ENCODE measurements around the gene TRIM25. TPM values are rescaled to one million over a fixed set of nuclear protein-coding genes. Genes with fewer than 3 reads are reported as not detected.

The TRIM25 gene
- total and polyA plus RNA-seq, 4 experiments from 2014 or later, result 2.9 to 62.7 (median 33.4) TPM

DNA sequence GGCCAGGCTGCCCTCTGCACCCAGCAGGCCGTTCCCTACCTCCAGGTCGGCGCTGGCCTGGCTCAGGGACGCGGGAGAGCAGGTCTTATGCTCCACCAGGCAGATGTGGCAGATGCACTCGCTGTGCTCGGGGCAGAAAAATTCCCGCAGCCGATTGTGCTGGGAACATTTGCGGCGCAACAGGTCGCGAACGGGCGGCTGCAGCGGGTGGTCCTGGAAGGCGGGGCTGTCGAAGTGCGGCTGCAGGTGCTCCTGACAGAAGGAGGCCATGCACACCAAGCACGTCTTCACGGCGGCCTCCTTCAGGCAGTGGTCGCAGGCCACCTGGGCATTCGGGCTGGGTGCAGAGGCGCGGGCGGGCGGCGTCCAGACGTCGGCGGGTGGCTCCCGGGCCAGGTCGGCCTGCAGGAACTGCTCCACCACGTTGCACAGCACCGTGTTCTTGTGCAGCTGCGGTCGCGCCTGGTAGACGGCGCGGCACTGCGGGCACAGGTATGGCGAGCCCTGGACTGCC is 439 bp downstream of the TRIM25 start:
- peaks cover 4 to 25% of the 10 kb centered on the region in 2 donors for H3K36me3 Mint-ChIP-seq
- no peaks in the 10 kb centered on the region for H3K27me3 Mint-ChIP-seq
- ChIA-PET POLR2A (ENCODE audit: partially characterized antibody) (interaction anchor here (0.9 to 2.4 kb wide), 20 partner anchors 11 to 936 kb away, joined by 3 to 14 read pairs (median 3); partner anchors contain the start of genes COIL, MRPS23 and SCPEP1), CTCF (ENCODE audit: partially characterized antibody) (interaction anchor here (1.1 to 2.5 kb wide), 4 partner anchors 19 to 47 kb away, joined by 3 to 11 read pairs (median 5); partner anchors contain the start of gene COIL)
- Histone ChIP-seq H3K27me3 (ENCODE audit: insufficient read depth, low read length) (no peaks in the 10 kb centered on the region), H3K4me3 (ENCODE audit: low read length in 2 of 2) (peak overlapping the region; percentile 79 to 91), H3K9me3 (ENCODE audit: control insufficient read depth in 1 of 2, low read length in 2 of 2) (no peaks in the 10 kb centered on the region), H3K27ac (ENCODE audit: low read depth, low read length) (peak overlapping the region; percentile 85), H3K36me3 (ENCODE audit: insufficient read depth, low read length) (no peaks in the 10 kb centered on the region), H3K4me1 (ENCODE audit: insufficient read depth, low read length) (peaks cover 49% of the 10 kb centered on the region)
- H3K4me3 Mint-ChIP-seq, result peak overlapping the region; percentile 80 to 97 (median 90)
- H3K9me3 Mint-ChIP-seq, result peaks cover 0 to 10% (median 2%) of the 10 kb centered on the region in 8 donors
- peak overlapping the region; percentile 78 to 95 (median 94) for H3K27ac Mint-ChIP-seq
- intact Hi-C loops (cut with micrococcal nuclease), result no loop called here
- DNase-seq, result no peak
- H3K4me1 Mint-ChIP-seq, result peaks cover 39 to 51% (median 46%) of the 10 kb centered on the region in 4 donors

DNA sequence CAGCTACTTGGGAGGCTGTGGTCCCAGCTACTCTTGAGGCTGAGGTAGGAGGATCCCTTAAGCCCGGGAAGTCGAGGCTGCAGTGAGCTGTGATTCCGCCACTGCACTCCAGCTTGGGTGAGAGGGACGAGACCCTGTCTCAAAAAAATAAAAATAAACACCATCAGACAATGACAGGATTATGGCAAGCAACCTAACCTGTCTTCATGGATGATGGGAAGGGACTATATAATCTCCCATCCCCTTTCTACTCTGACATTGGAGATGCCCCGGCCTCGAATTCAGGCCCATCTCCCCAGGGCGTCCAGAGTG is 893 bp downstream of the TRIM25 start:
- Mint-ChIP-seq H3K4me3 (peak overlapping the region; percentile 80 to 97 (median 90)), H3K36me3 (peaks cover 8 to 30% of the 10 kb centered on the region in 2 donors), H3K27me3 (no peaks in the 10 kb centered on the region), H3K9me3 (peaks cover 0 to 9% (median 1%) of the 10 kb centered on the region in 8 donors), H3K27ac (peak overlapping the region; percentile 36 to 95 (median 94)), H3K4me1 (peaks cover 42 to 55% (median 51%) of the 10 kb centered on the region in 4 donors)
- Histone ChIP-seq H3K27me3 (ENCODE audit: insufficient read depth, low read length) (no peaks in the 10 kb centered on the region), H3K4me1 (ENCODE audit: insufficient read depth, low read length) (peaks cover 54% of the 10 kb centered on the region), H3K27ac (ENCODE audit: low read depth, low read length) (peak overlapping the region; percentile 85), H3K4me3 (ENCODE audit: low read length in 2 of 2) (peak overlapping the region; percentile 79 to 91), H3K9me3 (ENCODE audit: control insufficient read depth in 1 of 2, low read length in 2 of 2) (no peaks in the 10 kb centered on the region), H3K36me3 (ENCODE audit: insufficient read depth, low read length) (peaks cover under 1% of the 10 kb centered on the region)
- POLR2A ChIA-PET (ENCODE audit: partially characterized antibody), result interaction anchor here (0.9 to 2.4 kb wide), 2 partner anchors 11 to 48 kb away, joined by 3 to 14 read pairs; partner anchors contain the start of gene COIL
- CTCF ChIA-PET (ENCODE audit: partially characterized antibody), result interaction anchor here (1.2 to 2.5 kb wide), 2 partner anchors 22 to 48 kb away, joined by 3 to 11 read pairs; partner anchors contain the start of gene COIL
- no peak for DNase-seq
- intact Hi-C loops (cut with micrococcal nuclease), result no loop called here

DNA sequence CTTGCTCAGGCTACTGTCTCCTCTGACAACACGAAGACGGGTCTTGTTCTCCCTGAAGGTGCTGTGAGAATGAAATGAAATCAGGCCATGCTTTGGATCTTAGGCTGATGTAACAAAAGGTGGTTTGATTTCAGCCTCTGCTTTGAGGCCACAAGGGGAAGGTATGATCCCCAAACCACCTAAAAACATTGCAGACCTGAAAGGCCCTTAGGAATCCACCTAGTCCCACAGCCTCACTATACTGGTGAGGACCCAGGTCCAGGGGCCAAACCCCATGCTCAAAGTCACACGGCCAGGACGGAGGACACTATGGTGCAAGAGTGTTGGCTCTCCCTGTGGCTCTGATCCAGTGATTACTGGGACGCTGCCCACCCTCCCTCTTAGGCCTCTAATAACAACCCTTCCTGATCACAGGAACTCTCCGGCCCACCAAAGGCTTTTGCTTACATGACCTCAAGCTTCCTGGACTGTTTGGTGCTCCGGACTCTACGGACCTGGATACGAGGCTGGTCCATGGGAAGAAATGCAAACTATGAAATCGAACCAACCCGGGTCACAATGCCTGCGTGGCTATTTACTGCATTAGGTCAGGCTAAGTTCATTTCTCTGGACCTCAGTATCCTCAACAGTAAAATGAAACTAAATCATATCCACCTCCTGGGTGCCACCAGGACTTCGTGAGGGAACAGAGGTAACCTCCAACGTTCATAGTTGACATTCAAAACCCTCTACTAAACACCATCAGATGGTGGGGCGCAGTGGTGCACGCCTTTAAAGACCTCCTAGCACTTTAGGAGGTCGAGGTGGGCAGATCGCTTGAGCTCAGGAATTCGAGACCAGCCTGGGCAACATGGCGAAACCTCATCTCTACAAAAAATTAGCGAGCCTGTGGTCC is 1.5 kb downstream of the TRIM25 start:
- ChIA-PET POLR2A (ENCODE audit: partially characterized antibody) (interaction anchor here (0.9 to 2.4 kb wide), 2 partner anchors 10 to 48 kb away, joined by 3 to 14 read pairs; partner anchors contain the start of gene COIL), CTCF (ENCODE audit: partially characterized antibody) (interaction anchor here (1.2 to 2.5 kb wide), 4 partner anchors 22 to 93 kb away, joined by 3 to 11 read pairs (median 4); partner anchors contain the start of gene COIL)
- Histone ChIP-seq H3K4me3 (ENCODE audit: low read length in 2 of 2) (peak overlapping the region; percentile 79 to 91), H3K36me3 (ENCODE audit: insufficient read depth, low read length) (peaks cover 7% of the 10 kb centered on the region), H3K27me3 (ENCODE audit: insufficient read depth, low read length) (no peaks in the 10 kb centered on the region), H3K27ac (ENCODE audit: low read depth, low read length) (peak overlapping the region; percentile 85), H3K4me1 (ENCODE audit: insufficient read depth, low read length) (peaks cover 57% of the 10 kb centered on the region), H3K9me3 (ENCODE audit: control insufficient read depth in 1 of 2, low read length in 2 of 2) (no peaks in the 10 kb centered on the region)
- Mint-ChIP-seq H3K27ac (peak overlapping the region; percentile 78 to 94 (median 91)), H3K27me3 (no peaks in the 10 kb centered on the region), H3K4me1 (peaks cover 46 to 60% (median 53%) of the 10 kb centered on the region in 4 donors), H3K36me3 (peaks cover 12 to 36% of the 10 kb centered on the region in 2 donors), H3K9me3 (peaks cover 0 to 2% (median under 1%) of the 10 kb centered on the region in 8 donors), H3K4me3 (peak overlapping the region; percentile 80 to 97 (median 90))
- DNase-seq, result no peak
- intact Hi-C loops (cut with micrococcal nuclease), result no loop called here

DNA sequence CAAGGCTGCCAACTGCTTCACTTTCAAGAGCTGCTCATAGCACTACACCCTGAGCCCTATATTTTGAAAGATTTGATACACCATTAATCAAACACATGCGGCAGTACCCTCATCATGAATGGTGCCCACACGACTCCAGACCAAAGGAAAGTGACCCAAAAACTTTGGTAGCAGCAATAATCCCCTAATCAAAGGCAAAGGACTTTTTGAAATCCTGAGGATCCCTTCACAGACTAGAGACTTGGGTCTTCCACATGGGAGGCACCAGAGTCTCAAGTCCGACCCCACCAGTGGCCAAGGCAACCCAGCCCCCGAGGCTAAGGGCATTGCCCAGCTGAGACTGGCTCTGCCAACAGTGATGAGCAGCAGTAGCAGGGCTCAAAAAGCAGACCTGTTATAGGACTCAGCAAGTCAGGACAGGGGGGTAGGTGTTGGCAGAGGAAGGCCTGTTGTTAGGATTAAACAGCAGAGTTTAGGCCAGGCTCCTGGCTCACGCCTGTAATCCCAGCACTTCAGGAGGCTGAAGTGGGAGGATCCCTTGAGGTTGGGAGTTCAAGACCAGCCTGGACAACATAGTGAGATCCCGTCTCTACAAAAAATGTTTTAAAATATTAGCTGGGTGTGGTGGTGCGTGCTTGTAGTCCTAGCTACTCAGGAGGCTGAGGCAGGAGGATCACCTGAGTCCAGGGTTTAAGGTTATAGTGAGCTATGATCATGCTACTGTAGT is 3.2 kb downstream of the TRIM25 start:
- intact Hi-C loops (cut with micrococcal nuclease), result no loop called here
- H3K4me1 ChIP-seq (ENCODE audit: insufficient read depth, low read length), result peaks cover 57% of the 10 kb centered on the region
- CTCF ChIA-PET (ENCODE audit: partially characterized antibody), result interaction anchor here (1.0 to 2.8 kb wide), 5 partner anchors 8 to 91 kb away, joined by 3 to 10 read pairs (median 4); no protein-coding TSS in a partner anchor
- POLR2A ChIA-PET (ENCODE audit: partially characterized antibody), result interaction anchor here (0.8 to 1.7 kb wide), 2 partner anchors 76 kb away, joined by 4 to 6 read pairs; partner anchors contain the start of gene DGKE
- Mint-ChIP-seq H3K4me3 (peak overlapping the region in 7 of 8 donors; percentile 17 to 88 (median 80)), H3K9me3 (no peaks in the 10 kb centered on the region), H3K4me1 (peaks cover 51 to 68% (median 54%) of the 10 kb centered on the region in 4 donors), H3K36me3 (peaks cover 24 to 51% of the 10 kb centered on the region in 2 donors), H3K27ac (peak overlapping the region; percentile 64 to 83 (median 76)), H3K27me3 (no peaks in the 10 kb centered on the region)
- peaks cover 19% of the 10 kb centered on the region for H3K36me3 ChIP-seq (ENCODE audit: insufficient read depth, low read length)
- H3K4me3 ChIP-seq (ENCODE audit: low read length in 2 of 2), result no peak overlapping the region
- H3K27ac ChIP-seq (ENCODE audit: low read depth, low read length), result no peak overlapping the region
- no peak for DNase-seq
- H3K9me3 ChIP-seq (ENCODE audit: control insufficient read depth in 1 of 2, low read length in 2 of 2), result no peaks in the 10 kb centered on the region
- H3K27me3 ChIP-seq (ENCODE audit: insufficient read depth, low read length), result no peaks in the 10 kb centered on the region

DNA sequence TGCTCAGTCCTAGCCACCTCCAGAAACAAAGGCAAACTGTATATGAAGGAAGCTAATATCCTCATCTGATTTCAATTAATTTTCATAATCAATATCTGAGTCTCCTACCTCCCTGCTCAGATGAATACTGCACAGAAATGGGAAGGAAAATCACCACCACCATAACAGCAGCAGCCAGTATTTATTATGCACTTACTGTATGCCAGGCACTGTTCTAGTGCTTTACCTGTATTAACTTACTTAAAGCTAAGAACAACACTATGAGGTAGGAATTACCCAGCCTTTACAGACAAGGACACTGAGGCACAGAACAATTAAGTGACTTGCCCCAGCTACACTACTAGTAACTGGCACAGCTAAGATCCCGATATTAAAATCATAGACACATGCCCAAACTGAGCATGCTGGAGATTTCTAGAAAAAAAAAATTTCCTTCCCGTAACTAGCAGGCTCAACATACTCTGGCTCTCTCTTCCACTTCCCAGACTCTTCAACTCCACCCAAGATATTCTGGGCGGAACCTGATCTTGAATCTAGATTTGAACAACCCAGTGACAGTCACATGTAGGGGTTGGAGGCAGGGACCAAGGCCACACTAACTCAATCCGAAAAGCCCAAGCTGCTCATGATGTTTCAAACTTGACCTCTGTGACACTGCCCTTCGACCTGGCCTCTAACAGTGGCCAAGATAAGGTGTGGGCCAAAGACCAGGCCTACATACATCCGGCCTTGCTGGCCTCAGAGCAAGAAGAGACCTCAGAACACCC is 3.9 kb downstream of the TRIM25 start:
- Mint-ChIP-seq H3K9me3 (no peaks in the 10 kb centered on the region), H3K36me3 (peaks cover 25 to 52% of the 10 kb centered on the region in 2 donors), H3K27ac (peak overlapping the region; percentile 58 to 83 (median 76)), H3K4me1 (peaks cover 47 to 67% (median 50%) of the 10 kb centered on the region in 4 donors), H3K4me3 (peak overlapping the region in 7 of 8 donors; percentile 2 to 88 (median 47)), H3K27me3 (no peaks in the 10 kb centered on the region)
- Histone ChIP-seq H3K9me3 (ENCODE audit: control insufficient read depth in 1 of 2, low read length in 2 of 2) (no peaks in the 10 kb centered on the region), H3K27me3 (ENCODE audit: insufficient read depth, low read length) (no peaks in the 10 kb centered on the region), H3K36me3 (ENCODE audit: insufficient read depth, low read length) (peaks cover 19% of the 10 kb centered on the region), H3K4me1 (ENCODE audit: insufficient read depth, low read length) (peaks cover 54% of the 10 kb centered on the region), H3K27ac (ENCODE audit: low read depth, low read length) (no peak overlapping the region), H3K4me3 (ENCODE audit: low read length in 2 of 2) (no peak overlapping the region)
- CTCF ChIA-PET (ENCODE audit: partially characterized antibody), result interaction anchor here (0.6 to 2.8 kb wide), 5 partner anchors 10 to 90 kb away, joined by 3 to 10 read pairs (median 5); no protein-coding TSS in a partner anchor
- no peak for DNase-seq
- POLR2A ChIA-PET (ENCODE audit: partially characterized antibody), result interaction anchor here (1.7 kb wide), 1 partner anchor 75 kb away, joined by 6 read pairs; the partner anchor contains the start of gene DGKE
- intact Hi-C loops (cut with micrococcal nuclease), result no loop called here

DNA sequence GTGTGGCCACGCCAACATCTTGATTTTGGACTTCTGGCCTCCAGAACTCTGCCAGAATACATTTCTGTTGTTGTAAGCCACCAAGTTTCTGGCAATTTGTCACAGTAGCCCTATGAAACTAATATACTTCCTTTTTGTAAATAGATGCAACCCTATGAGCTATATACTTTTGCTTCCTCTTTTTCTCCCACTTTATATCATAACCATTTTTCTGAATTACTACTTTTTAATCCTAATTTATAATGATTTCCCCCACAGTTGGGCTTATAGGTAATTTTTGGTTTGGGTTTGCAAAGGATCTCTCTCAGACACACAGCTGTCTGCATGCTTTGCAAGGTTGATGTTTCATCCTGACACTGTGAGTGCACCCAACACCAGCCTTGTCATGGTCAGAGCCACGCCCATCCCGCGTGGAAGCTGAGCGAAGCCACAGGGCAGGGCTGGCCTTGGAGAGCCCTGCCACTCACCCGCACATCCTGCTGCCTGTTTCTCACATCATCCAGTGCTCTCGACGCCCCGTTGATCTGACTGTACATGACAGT is 5.8 kb downstream of the TRIM25 start:
- Histone ChIP-seq H3K4me3 (ENCODE audit: low read length in 2 of 2) (no peak overlapping the region), H3K36me3 (ENCODE audit: insufficient read depth, low read length) (peaks cover 38% of the 10 kb centered on the region), H3K9me3 (ENCODE audit: control insufficient read depth in 1 of 2, low read length in 2 of 2) (no peaks in the 10 kb centered on the region), H3K27ac (ENCODE audit: low read depth, low read length) (no peak overlapping the region), H3K27me3 (ENCODE audit: insufficient read depth, low read length) (no peaks in the 10 kb centered on the region), H3K4me1 (ENCODE audit: insufficient read depth, low read length) (peaks cover 47% of the 10 kb centered on the region)
- intact Hi-C loops (cut with micrococcal nuclease), result no loop called here
- peak in 3 of 5 donors; percentile 15 to 28 (median 24) for DNase-seq
- Mint-ChIP-seq H3K27ac (peak overlapping the region; percentile 73 to 91 (median 84)), H3K36me3 (peaks cover 41 to 60% of the 10 kb centered on the region in 2 donors), H3K4me1 (peaks cover 44 to 59% (median 50%) of the 10 kb centered on the region in 4 donors), H3K9me3 (no peaks in the 10 kb centered on the region), H3K27me3 (no peaks in the 10 kb centered on the region), H3K4me3 (peak overlapping the region in 4 of 8 donors; percentile 11 to 66 (median 35))
- POLR2A ChIA-PET (ENCODE audit: partially characterized antibody), result interaction anchor here (1.5 kb wide), 1 partner anchor 72 kb away, joined by 4 read pairs; no protein-coding TSS in a partner anchor
- CTCF ChIA-PET (ENCODE audit: partially characterized antibody), result interaction anchor here (1.0 to 2.8 kb wide), 2 partner anchors 18 to 88 kb away, joined by 3 to 10 read pairs; no protein-coding TSS in a partner anchor
